ENCODE measurements around the gene OSBPL2.

DNA sequence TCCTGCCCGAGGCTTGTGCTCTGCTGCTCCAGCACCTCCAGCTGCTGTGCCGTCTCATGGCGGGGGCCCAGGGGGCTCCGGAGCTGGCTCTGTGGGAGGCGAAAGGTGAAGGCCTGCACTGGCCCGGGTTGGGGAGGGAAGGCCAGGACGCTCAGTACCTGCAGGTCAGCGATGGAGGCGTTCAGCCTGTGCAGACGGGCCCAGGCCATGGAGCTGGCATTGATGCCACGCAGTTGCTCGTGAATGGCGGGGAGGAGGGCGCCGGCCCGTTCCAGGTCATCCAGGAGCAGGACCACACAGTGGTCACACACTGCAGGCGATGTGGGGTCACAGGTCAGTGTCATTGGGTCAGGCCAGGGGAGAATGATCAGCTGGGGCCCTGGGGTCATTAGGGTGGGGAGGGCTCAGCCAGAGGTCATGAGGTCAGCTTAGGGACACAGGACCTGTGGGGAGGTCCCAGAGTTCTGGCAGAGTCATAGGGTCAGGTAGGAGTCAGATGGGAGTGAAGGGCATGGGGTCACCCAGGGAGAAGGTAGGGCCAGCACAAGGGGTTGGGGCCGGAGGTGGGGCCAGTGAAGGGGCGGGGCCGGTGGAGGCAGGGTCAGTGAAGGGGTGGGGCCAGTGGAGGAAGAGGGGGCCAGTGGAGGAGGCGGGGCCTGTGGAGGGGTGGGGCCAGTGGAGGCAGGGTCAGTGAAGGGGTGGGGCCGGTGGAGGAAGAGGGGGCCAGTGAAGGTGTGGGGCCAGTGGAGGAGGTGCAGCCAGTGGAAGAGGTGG, 82.4 kb downstream of the OSBPL2 start:
- TF ChIP-seq, protein P1, sequence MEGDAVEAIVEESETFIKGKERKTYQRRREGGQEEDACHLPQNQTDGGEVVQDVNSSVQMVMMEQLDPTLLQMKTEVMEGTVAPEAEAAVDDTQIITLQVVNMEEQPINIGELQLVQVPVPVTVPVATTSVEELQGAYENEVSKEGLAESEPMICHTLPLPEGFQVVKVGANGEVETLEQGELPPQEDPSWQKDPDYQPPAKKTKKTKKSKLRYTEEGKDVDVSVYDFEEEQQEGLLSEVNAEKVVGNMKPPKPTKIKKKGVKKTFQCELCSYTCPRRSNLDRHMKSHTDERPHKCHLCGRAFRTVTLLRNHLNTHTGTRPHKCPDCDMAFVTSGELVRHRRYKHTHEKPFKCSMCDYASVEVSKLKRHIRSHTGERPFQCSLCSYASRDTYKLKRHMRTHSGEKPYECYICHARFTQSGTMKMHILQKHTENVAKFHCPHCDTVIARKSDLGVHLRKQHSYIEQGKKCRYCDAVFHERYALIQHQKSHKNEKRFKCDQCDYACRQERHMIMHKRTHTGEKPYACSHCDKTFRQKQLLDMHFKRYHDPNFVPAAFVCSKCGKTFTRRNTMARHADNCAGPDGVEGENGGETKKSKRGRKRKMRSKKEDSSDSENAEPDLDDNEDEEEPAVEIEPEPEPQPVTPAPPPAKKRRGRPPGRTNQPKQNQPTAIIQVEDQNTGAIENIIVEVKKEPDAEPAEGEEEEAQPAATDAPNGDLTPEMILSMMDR (optimal IDR thresholded peaks at IDR 0.05 in 1 of 3, IDR thresholded peaks at IDR 0.05 in 1 of 3, conservative IDR thresholded peaks at IDR 0.05 in 1 of 3; ENCODE audit: extremely low read depth in 1 of 3, insufficient read depth in 2 of 3, low read length in 3 of 3): no peak
- TF ChIP-seq EZH2 (IDR thresholded peaks at IDR 0.05; ENCODE audit: low read length): no peak

Data from keratinocyte (primary cell).